Neural progenitor cell (in vitro differentiated cells): Measurements from ENCODE around the gene SLC17A6. TPM values are rescaled to one million over a fixed set of nuclear protein-coding genes. Genes with fewer than 3 reads are reported as not detected.

Source experiments
- DNase-seq: peaks from one replicate; pipeline ENCODE4 v3.0.0-alpha.2; 2016; ENCODE audit warnings: low spot score
- H2AFZ ChIP-seq: fragments of 200-600 bp; sonication (generic); replicated peaks from 2 replicates; pipeline ENCODE4 v1.6.1; 2016; ENCODE audit warnings: antibody characterized with exemption
- H3F3A ChIP-seq: fragments of 200-600 bp; sonication (generic); 2 replicates; pipeline ENCODE4 v1.6.1; 2016; ENCODE audit warnings: antibody characterized with exemption, low read depth
- H3K27ac ChIP-seq: fragments of 200-600 bp; sonication (generic); 2 replicates; pipeline ENCODE4 v1.5.1; 2016; ENCODE audit warnings: mild to moderate bottlenecking
- H3K27me3 ChIP-seq: fragments of 200-600 bp; sonication (generic); 2 replicates; pipeline ENCODE4 v1.6.1; 2016; ENCODE audit warnings: mild to moderate bottlenecking, moderate library complexity
- H3K36me3 ChIP-seq: fragments of 200-600 bp; sonication (generic); 2 replicates; pipeline ENCODE4 v1.5.1; 2016
- H3K4me1 ChIP-seq: fragments of 200-600 bp; sonication (generic); 2 replicates; pipeline ENCODE4 v1.6.1; 2016; ENCODE audit warnings: mixed run types
- H3K4me2 ChIP-seq: fragments of 200-600 bp; sonication (generic); 2 replicates; pipeline ENCODE4 v1.6.1; 2016
- H3K4me3 ChIP-seq: fragments of 200-600 bp; sonication (generic); 2 replicates; pipeline ENCODE4 v1.5.1; 2016
- H3K79me2 ChIP-seq: fragments of 200-600 bp; sonication (generic); 2 replicates; pipeline ENCODE4 v1.6.1; 2016; ENCODE audit warnings: low read depth
- H3K9ac ChIP-seq: fragments of 200-600 bp; sonication (generic); 2 replicates; pipeline ENCODE4 v1.6.1; 2016
- H3K9me3 ChIP-seq: fragments of 200-600 bp; sonication (generic); 2 replicates; pipeline ENCODE4 v1.5.1; 2016; ENCODE audit warnings: low read depth
- H4K20me1 ChIP-seq: fragments of 200-600 bp; sonication (generic); 2 replicates; pipeline ENCODE4 v1.6.1; 2016; ENCODE audit warnings: low read depth
- H3K27ac Mint-ChIP-seq: 3 replicates; pipeline ENCODE4 v1.8.0; 2021; ENCODE audit warnings: mixed read lengths
- H3K27me3 Mint-ChIP-seq: 2 replicates; pipeline ENCODE4 v1.8.0; 2022; ENCODE audit warnings: low read depth, mild to moderate bottlenecking, inconsistent platforms, moderate library complexity, mixed read lengths; ENCODE audit not compliant: insufficient read depth
- H3K36me3 Mint-ChIP-seq: 3 replicates; pipeline ENCODE4 v1.8.0; 2021; ENCODE audit warnings: mixed read lengths
- H3K4me1 Mint-ChIP-seq: 3 replicates; pipeline ENCODE4 v1.8.0; 2021; ENCODE audit warnings: mixed read lengths
- H3K4me3 Mint-ChIP-seq: 3 replicates; pipeline ENCODE4 v1.8.0; 2021; ENCODE audit warnings: mild to moderate bottlenecking, moderate library complexity, mixed read lengths
- H3K9me3 Mint-ChIP-seq: 3 replicates; pipeline ENCODE4 v1.8.0; 2020; ENCODE audit warnings: mixed read lengths
- CTCF ChIP-seq: fragments of 200-600 bp; sonication (generic); IDR thresholded peaks from 2 replicates; pipeline ENCODE4 v1.5.1; 2017; ENCODE audit warnings: antibody characterized with exemption, mild to moderate bottlenecking
- EZH2 ChIP-seq: fragments of 200-600 bp; sonication (generic); IDR thresholded peaks from 2 replicates; pipeline ENCODE4 v1.6.1; 2017; ENCODE audit warnings: antibody characterized with exemption, mild to moderate bottlenecking, moderate library complexity
- EZH2phosphoT487 ChIP-seq: fragments of 200-600 bp; sonication (generic); IDR thresholded peaks from 2 replicates; pipeline ENCODE4 v1.6.1; 2017; ENCODE audit warnings: antibody characterized with exemption
- total RNA-seq: library from RNA; depleted of rRNA; stranded (reverse); fragments of >200 nt; gene quantifications from 2 replicates; pipeline ENCODE4 v1.2.3, GENCODE V29; 2015; ENCODE audit warnings: low replicate concordance

Gene SLC17A6
- total RNA-seq, 1 donor from 2014 or later: not detected

GRCh38 chr11:22387126-22387525 is 48.9 kb downstream of the SLC17A6 start:
- Histone ChIP-seq H3K4me1 (no peaks in the 10 kb centered on the region), H4K20me1 (no peaks in the 10 kb centered on the region), H3K27me3 (no peaks in the 10 kb centered on the region), H3K9me3 (no peaks in the 10 kb centered on the region), H3K36me3 (no peaks in the 10 kb centered on the region), H3K79me2 (no peaks in the 10 kb centered on the region), H2AFZ (no peak overlapping the region), H3K4me2 (no peak overlapping the region), H3K9ac (no peak overlapping the region), H3K4me3 (no peak overlapping the region), H3F3A (no peaks in the 10 kb centered on the region), H3K27ac (no peak overlapping the region)
- no peak for DNase-seq
- H3K9me3 Mint-ChIP-seq: no peaks in the 10 kb centered on the region
- no peak overlapping the region for H3K4me3 Mint-ChIP-seq
- peaks cover 2% of the 10 kb centered on the region for H3K27me3 Mint-ChIP-seq
- TF ChIP-seq EZH2 (no peak), CTCF (no peak), EZH2phosphoT487 (no peak)
- H3K4me1 Mint-ChIP-seq: peaks cover 4% of the 10 kb centered on the region
- H3K36me3 Mint-ChIP-seq: no peaks in the 10 kb centered on the region
- H3K27ac Mint-ChIP-seq: no peak overlapping the region

- peaks cover 2% of the 10 kb centered on the region for H3K27me3 Mint-ChIP-seq
- H3K36me3 Mint-ChIP-seq: no peaks in the 10 kb centered on the region
- Histone ChIP-seq H3K27me3 (no peaks in the 10 kb centered on the region), H3K79me2 (no peaks in the 10 kb centered on the region), H2AFZ (no peak overlapping the region), H3K9ac (no peak overlapping the region), H3K4me1 (no peaks in the 10 kb centered on the region), H3K36me3 (no peaks in the 10 kb centered on the region), H3K4me3 (no peak overlapping the region), H3K27ac (no peak overlapping the region), H3K4me2 (no peak overlapping the region), H3K9me3 (no peaks in the 10 kb centered on the region), H3F3A (no peaks in the 10 kb centered on the region), H4K20me1 (no peaks in the 10 kb centered on the region)
- TF ChIP-seq EZH2: no peak
- TF ChIP-seq EZH2phosphoT487: no peak
- TF ChIP-seq CTCF: no peak
- no peaks in the 10 kb centered on the region for H3K4me1 Mint-ChIP-seq
- H3K9me3 Mint-ChIP-seq: no peaks in the 10 kb centered on the region
- H3K4me3 Mint-ChIP-seq: no peak overlapping the region
- no peak overlapping the region for H3K27ac Mint-ChIP-seq
- no peak for DNase-seq
Observed at GRCh38 chr11:22389526-22390282, 51.5 kb downstream of the SLC17A6 start.

- TF ChIP-seq CTCF: no peak
- TF ChIP-seq EZH2: no peak
- TF ChIP-seq EZH2phosphoT487: no peak
- H4K20me1 ChIP-seq: no peaks in the 10 kb centered on the region
Observed at GRCh38 chr11:22390283-22390655, 52.1 kb downstream of the SLC17A6 start.

More at GRCh38 chr11:22390283-22390655, 52.1 kb downstream of the SLC17A6 start:
- H3K9me3 Mint-ChIP-seq: no peaks in the 10 kb centered on the region
- no peaks in the 10 kb centered on the region for H3F3A ChIP-seq
- no peak overlapping the region for H3K4me2 ChIP-seq
- H3K27ac ChIP-seq: no peak overlapping the region
- H3K27me3 ChIP-seq: no peaks in the 10 kb centered on the region
- H3K79me2 ChIP-seq: no peaks in the 10 kb centered on the region
- no peak overlapping the region for H3K4me3 ChIP-seq
- H3K27ac Mint-ChIP-seq: no peak overlapping the region
- H2AFZ ChIP-seq: no peak overlapping the region
- no peaks in the 10 kb centered on the region for H3K36me3 ChIP-seq
- H3K27me3 Mint-ChIP-seq: peaks cover 2% of the 10 kb centered on the region
- H3K9ac ChIP-seq: no peak overlapping the region
- H3K36me3 Mint-ChIP-seq: no peaks in the 10 kb centered on the region
- H3K4me3 Mint-ChIP-seq: no peak overlapping the region
- DNase-seq: no peak
- H3K4me1 ChIP-seq: no peaks in the 10 kb centered on the region
- no peaks in the 10 kb centered on the region for H3K9me3 ChIP-seq
- no peaks in the 10 kb centered on the region for H3K4me1 Mint-ChIP-seq
